DOHH2 (cell line): ENCODE results near the gene C7orf57.

Source experiments
- H3F3A ChIP-seq: fragments of 200-600 bp; sonication (generic), shearing (Covaris generic); 2 replicates; pipeline ENCODE4 v1.6.0; 2016; ENCODE audit warnings: antibody characterized with exemption, mild to moderate bottlenecking; ENCODE audit not compliant: control insufficient read depth, insufficient read depth
- H3K27ac ChIP-seq: fragments of 200-600 bp; sonication (generic); 2 replicates; pipeline ENCODE4 v1.5.1; 2014; ENCODE audit warnings: low read depth, mild to moderate bottlenecking, low read length, moderate library complexity
- H3K27me3 ChIP-seq: fragments of 200-600 bp; sonication (generic); 2 replicates; pipeline ENCODE4 v1.6.1; 2014; ENCODE audit warnings: mild to moderate bottlenecking, low read length, mixed read lengths; ENCODE audit not compliant: control insufficient read depth
- H3K36me3 ChIP-seq: fragments of 200-600 bp; sonication (generic); 2 replicates; pipeline ENCODE4 v1.6.1; 2014; ENCODE audit warnings: mild to moderate bottlenecking, low read length, moderate library complexity, mixed read lengths; ENCODE audit not compliant: control insufficient read depth
- H3K4me1 ChIP-seq: fragments of 200-600 bp; sonication (generic); 2 replicates; pipeline ENCODE4 v1.6.1; 2014; ENCODE audit warnings: mild to moderate bottlenecking, low read length, mixed read lengths; ENCODE audit not compliant: control insufficient read depth
- H3K4me2 ChIP-seq: fragments of 200-600 bp; sonication (generic); 2 replicates; pipeline ENCODE4 v1.6.0; 2014; ENCODE audit warnings: mild to moderate bottlenecking, low read length, moderate library complexity
- H3K4me3 ChIP-seq: fragments of 200-600 bp; sonication (generic); 2 replicates; pipeline ENCODE4 v1.5.1; 2014; ENCODE audit warnings: mild to moderate bottlenecking, low read length, mixed read lengths
- H3K79me2 ChIP-seq: fragments of 200-600 bp; sonication (generic); 2 replicates; pipeline ENCODE4 v1.6.1; 2014; ENCODE audit warnings: mild to moderate bottlenecking, low read length, mixed read lengths; ENCODE audit not compliant: control insufficient read depth
- H3K9me2 ChIP-seq: fragments of 200-600 bp; sonication (generic); replicated peaks from 2 replicates; pipeline ENCODE4 v1.6.1; 2014; ENCODE audit warnings: mild to moderate bottlenecking, low read length, mixed read lengths; ENCODE audit not compliant: control insufficient read depth
- H3K9me3 ChIP-seq: fragments of 200-600 bp; sonication (generic); 2 replicates; pipeline ENCODE4 v1.6.1; 2014; ENCODE audit warnings: antibody characterized with exemption, low read length, mixed read lengths; ENCODE audit not compliant: control insufficient read depth, insufficient read depth
- H4K20me1 ChIP-seq: fragments of 200-600 bp; sonication (generic); 2 replicates; pipeline ENCODE4 v1.6.0; 2014; ENCODE audit warnings: low read depth, mild to moderate bottlenecking, antibody characterized with exemption, low read length, moderate library complexity; ENCODE audit not compliant: control insufficient read depth, insufficient read depth
- CTCF ChIP-seq: fragments of 200-600 bp; sonication (generic); IDR thresholded peaks from one replicate; pipeline ENCODE4 v1.5.1; 2014; ENCODE audit warnings: antibody characterized with exemption, mild to moderate bottlenecking, low read depth, low read length; ENCODE audit not compliant: poor library complexity, severe bottlenecking
- EZH2phosphoT487 ChIP-seq: fragments of 200-600 bp; sonication (generic); IDR thresholded peaks from 2 replicates; pipeline ENCODE4 v1.6.1; 2017; ENCODE audit warnings: borderline replicate concordance, mild to moderate bottlenecking, antibody characterized with exemption, low read length, moderate library complexity, mixed read lengths

C7orf57 gene

GRCh38 chr7:48099781-48100180, 64.4 kb downstream of the C7orf57 start:
- H3K9me3 ChIP-seq: no peaks in the 10 kb centered on the region
- TF ChIP-seq EZH2phosphoT487 (no peak), CTCF (no peak)
- no peaks in the 10 kb centered on the region for H3K4me1 ChIP-seq
- H3K9me2 ChIP-seq: no peaks in the 10 kb centered on the region
- H3K27ac ChIP-seq: no peak overlapping the region
- H3K36me3 ChIP-seq: no peaks in the 10 kb centered on the region
- H3K4me3 ChIP-seq: no peak overlapping the region
- H3F3A ChIP-seq: no peaks in the 10 kb centered on the region
- no peaks in the 10 kb centered on the region for H3K27me3 ChIP-seq
- H3K4me2 ChIP-seq: no peak overlapping the region
- H4K20me1 ChIP-seq: no peaks in the 10 kb centered on the region
- no peaks in the 10 kb centered on the region for H3K79me2 ChIP-seq

- Histone ChIP-seq H3K9me2 (no peaks in the 10 kb centered on the region), H4K20me1 (no peaks in the 10 kb centered on the region), H3K4me2 (no peak overlapping the region), H3F3A (no peaks in the 10 kb centered on the region), H3K27ac (no peak overlapping the region), H3K4me3 (no peak overlapping the region), H3K36me3 (no peaks in the 10 kb centered on the region), H3K79me2 (no peaks in the 10 kb centered on the region), H3K27me3 (no peaks in the 10 kb centered on the region), H3K9me3 (no peaks in the 10 kb centered on the region), H3K4me1 (no peaks in the 10 kb centered on the region)
- no peak for TF ChIP-seq CTCF
Measured at GRCh38 chr7:48101352-48101751, 66.0 kb downstream of the C7orf57 start.

GRCh38 chr7:48101968-48102367, 66.6 kb downstream of the C7orf57 start:
- Histone ChIP-seq H4K20me1 (no peaks in the 10 kb centered on the region), H3K36me3 (no peaks in the 10 kb centered on the region)

More at GRCh38 chr7:48101968-48102367, 66.6 kb downstream of the C7orf57 start:
- no peak overlapping the region for H3K4me3 ChIP-seq
- H3K4me1 ChIP-seq: no peaks in the 10 kb centered on the region
- H3K79me2 ChIP-seq: no peaks in the 10 kb centered on the region
- TF ChIP-seq CTCF (peak; percentile 82), EZH2phosphoT487 (no peak)
- no peaks in the 10 kb centered on the region for H3K9me3 ChIP-seq
- H3K27ac ChIP-seq: no peak overlapping the region
- no peak overlapping the region for H3K4me2 ChIP-seq
- H3K27me3 ChIP-seq: no peaks in the 10 kb centered on the region
- H3K9me2 ChIP-seq: no peaks in the 10 kb centered on the region
- H3F3A ChIP-seq: no peaks in the 10 kb centered on the region
